ENCODE results near the gene ADSL. TPM values are rescaled to one million over a fixed set of nuclear protein-coding genes. Genes with fewer than 3 reads are reported as not detected.

The ADSL gene
- total RNA-seq, 2 donors from 2014 or later, result 87.1 to 103 TPM

GRCh38 chr22:40414311-40414710 lies 68.0 kb downstream of the ADSL start:
- Mint-ChIP-seq H3K9me3 (no peaks in the 10 kb centered on the region), H3K36me3 (peaks cover 13% of the 10 kb centered on the region), H3K4me3 (no peak overlapping the region), H3K27ac (peak overlapping the region; percentile 31 to 91), H3K27me3 (no peaks in the 10 kb centered on the region), H3K4me1 (ENCODE audit: low read depth in 2 of 2) (peaks cover 26 to 29% of the 10 kb centered on the region in 2 donors)
- DNase-seq (ENCODE audit: low spot score), result peak; percentile 18
- no peak for ATAC-seq

GRCh38 chr22:40414838-40415505 lies 68.7 kb downstream of the ADSL start:
- peak overlapping the region; percentile 31 to 91 for H3K27ac Mint-ChIP-seq
- peaks cover 26 to 29% of the 10 kb centered on the region in 2 donors for H3K4me1 Mint-ChIP-seq (ENCODE audit: low read depth in 2 of 2)
- DNase-seq (ENCODE audit: low spot score), result peak; percentile 49
- no peak for ATAC-seq
- no peak overlapping the region for H3K4me3 Mint-ChIP-seq
- H3K9me3 Mint-ChIP-seq, result no peaks in the 10 kb centered on the region
- H3K27me3 Mint-ChIP-seq, result no peaks in the 10 kb centered on the region
- H3K36me3 Mint-ChIP-seq, result peaks cover 13% of the 10 kb centered on the region

GRCh38 chr22:40415531-40416266 lies 69.4 kb downstream of the ADSL start:
- Mint-ChIP-seq H3K27me3 (no peaks in the 10 kb centered on the region), H3K36me3 (peaks cover 13% of the 10 kb centered on the region), H3K9me3 (no peaks in the 10 kb centered on the region), H3K4me1 (ENCODE audit: low read depth in 2 of 2) (peaks cover 26 to 29% of the 10 kb centered on the region in 2 donors), H3K4me3 (peak overlapping the region; percentile 30), H3K27ac (peak overlapping the region; percentile 31 to 91)
- ATAC-seq, result peak in 1 of 2 donors; percentile 30
- DNase-seq (ENCODE audit: low spot score), result peak; percentile 60

- peaks cover 13% of the 10 kb centered on the region for H3K36me3 Mint-ChIP-seq
- peak overlapping the region; percentile 30 for H3K4me3 Mint-ChIP-seq
- peak overlapping the region; percentile 31 to 91 for H3K27ac Mint-ChIP-seq
- no peaks in the 10 kb centered on the region for H3K9me3 Mint-ChIP-seq
- ATAC-seq, result no peak
- no peaks in the 10 kb centered on the region for H3K27me3 Mint-ChIP-seq
- H3K4me1 Mint-ChIP-seq (ENCODE audit: low read depth in 2 of 2), result peaks cover 26 to 29% of the 10 kb centered on the region in 2 donors
- DNase-seq (ENCODE audit: low spot score), result peak; percentile 45
Measured at GRCh38 chr22:40416267-40416570, 69.9 kb downstream of the ADSL start.

GRCh38 chr22:40416636-40417035 lies 70.3 kb downstream of the ADSL start:
- Mint-ChIP-seq H3K4me3 (no peak overlapping the region), H3K27me3 (no peaks in the 10 kb centered on the region), H3K36me3 (peaks cover 17% of the 10 kb centered on the region), H3K27ac (peak overlapping the region; percentile 31 to 91), H3K9me3 (no peaks in the 10 kb centered on the region), H3K4me1 (ENCODE audit: low read depth in 2 of 2) (peaks cover 29 to 30% of the 10 kb centered on the region in 2 donors)
- ATAC-seq, result no peak
- DNase-seq (ENCODE audit: low spot score), result peak; percentile 18

- Mint-ChIP-seq H3K27ac (peak overlapping the region in 1 of 2 donors; percentile 31), H3K4me1 (ENCODE audit: low read depth in 2 of 2) (peaks cover 33 to 34% of the 10 kb centered on the region in 2 donors), H3K27me3 (no peaks in the 10 kb centered on the region), H3K36me3 (peaks cover 21% of the 10 kb centered on the region), H3K4me3 (no peak overlapping the region), H3K9me3 (no peaks in the 10 kb centered on the region)
- ATAC-seq, result no peak
- peak; percentile 15 for DNase-seq (ENCODE audit: low spot score)
Measured at GRCh38 chr22:40417041-40417440, 70.7 kb downstream of the ADSL start.

- peaks cover 22% of the 10 kb centered on the region for H3K36me3 Mint-ChIP-seq
Measured at GRCh38 chr22:40417881-40418280, 71.6 kb downstream of the ADSL start.

GRCh38 chr22:40418366-40419201 lies 72.3 kb downstream of the ADSL start:
- peaks cover 33 to 40% of the 10 kb centered on the region in 2 donors for H3K4me1 Mint-ChIP-seq (ENCODE audit: low read depth in 2 of 2)
- H3K36me3 Mint-ChIP-seq, result peaks cover 27% of the 10 kb centered on the region
- DNase-seq (ENCODE audit: low spot score) (peak; percentile 59), ATAC-seq (no peak)
- H3K27ac Mint-ChIP-seq, result no peak overlapping the region
- no peaks in the 10 kb centered on the region for H3K9me3 Mint-ChIP-seq
- no peaks in the 10 kb centered on the region for H3K27me3 Mint-ChIP-seq
- H3K4me3 Mint-ChIP-seq, result no peak overlapping the region

More at GRCh38 chr22:40417881-40418280, 71.6 kb downstream of the ADSL start:
- Mint-ChIP-seq H3K4me1 (ENCODE audit: low read depth in 2 of 2) (peaks cover 33 to 35% of the 10 kb centered on the region in 2 donors), H3K9me3 (no peaks in the 10 kb centered on the region), H3K27ac (no peak overlapping the region), H3K4me3 (no peak overlapping the region), H3K27me3 (no peaks in the 10 kb centered on the region)
- ATAC-seq (no peak), DNase-seq (ENCODE audit: low spot score) (peak; percentile 47)

- DNase-seq (ENCODE audit: low spot score) (no peak), ATAC-seq (no peak)
- Mint-ChIP-seq H3K4me3 (no peak overlapping the region), H3K27me3 (no peaks in the 10 kb centered on the region), H3K9me3 (no peaks in the 10 kb centered on the region), H3K36me3 (peaks cover 27% of the 10 kb centered on the region), H3K4me1 (ENCODE audit: low read depth in 2 of 2) (peaks cover 33 to 38% of the 10 kb centered on the region in 2 donors), H3K27ac (no peak overlapping the region)
Measured at GRCh38 chr22:40419718-40420117, 73.4 kb downstream of the ADSL start.

- ATAC-seq, result no peak
- Mint-ChIP-seq H3K27me3 (no peaks in the 10 kb centered on the region), H3K4me3 (no peak overlapping the region), H3K4me1 (ENCODE audit: low read depth in 2 of 2) (peaks cover 26 to 31% of the 10 kb centered on the region in 2 donors), H3K9me3 (no peaks in the 10 kb centered on the region), H3K27ac (no peak overlapping the region), H3K36me3 (peaks cover 27% of the 10 kb centered on the region)
- DNase-seq (ENCODE audit: low spot score), result peak; percentile 57
Measured at GRCh38 chr22:40420341-40421081, 74.2 kb downstream of the ADSL start.

- H3K4me1 Mint-ChIP-seq (ENCODE audit: low read depth in 2 of 2), result peaks cover 21 to 26% of the 10 kb centered on the region in 2 donors
- ATAC-seq, result no peak
- no peak overlapping the region for H3K27ac Mint-ChIP-seq
- H3K36me3 Mint-ChIP-seq, result peaks cover 27% of the 10 kb centered on the region
- H3K27me3 Mint-ChIP-seq, result no peaks in the 10 kb centered on the region
- no peak overlapping the region for H3K4me3 Mint-ChIP-seq
- peak; percentile 40 for DNase-seq (ENCODE audit: low spot score)
- H3K9me3 Mint-ChIP-seq, result no peaks in the 10 kb centered on the region
Measured at GRCh38 chr22:40421082-40421350, 74.7 kb downstream of the ADSL start.

- Mint-ChIP-seq H3K27ac (peak overlapping the region in 1 of 2 donors; percentile 50), H3K4me3 (no peak overlapping the region), H3K9me3 (no peaks in the 10 kb centered on the region), H3K36me3 (peaks cover 19% of the 10 kb centered on the region), H3K4me1 (ENCODE audit: low read depth in 2 of 2) (peaks cover 13 to 26% of the 10 kb centered on the region in 2 donors), H3K27me3 (no peaks in the 10 kb centered on the region)
- ATAC-seq (no peak), DNase-seq (ENCODE audit: low spot score) (no peak)
Measured at GRCh38 chr22:40421941-40422340, 75.6 kb downstream of the ADSL start.

- Mint-ChIP-seq H3K4me1 (ENCODE audit: low read depth in 2 of 2) (peaks cover 13 to 27% of the 10 kb centered on the region in 2 donors), H3K27me3 (no peaks in the 10 kb centered on the region), H3K4me3 (no peak overlapping the region), H3K9me3 (no peaks in the 10 kb centered on the region), H3K27ac (peak overlapping the region in 1 of 2 donors; percentile 50), H3K36me3 (peaks cover 19% of the 10 kb centered on the region)
- ATAC-seq (no peak), DNase-seq (ENCODE audit: low spot score) (peak; percentile 50)
Measured at GRCh38 chr22:40422558-40423309, 76.4 kb downstream of the ADSL start.

Data from natural killer cell treated with Interleukin-12 subunit alpha and Interleukin-12 subunit beta and Interleukin-15 and Interleukin-18, amount 100 ng/mL, for 72 hours (primary cell).